Gastrocnemius medialis (tissue), 4 donors: ENCODE data around the gene ZDHHC14. TPM values are rescaled to one million over a fixed set of nuclear protein-coding genes. Genes with fewer than 3 reads are reported as not detected.

Experiments used
- ATAC-seq, 2 donors: fragments of 150-250 bp; one replicate each; pipeline ENCODE4 v1.9.1; 2016
- DNase-seq, 2 donors: peaks; one replicate each; pipeline ENCODE4 v3.0.0-alpha.2; 2019
- H3K27ac ChIP-seq, 4 donors: fragments of 200-600 bp; sonication (generic); 1 replicate in 1 of 4; 2 replicates in 3 of 4; pipeline ENCODE4 v1.5.1; 2016 to 2018; ENCODE audit warnings: mild to moderate bottlenecking in 2 of 4, moderate library complexity in 1 of 4
- H3K27me3 ChIP-seq, 3 donors: fragments of 200-600 bp; sonication (generic) in 2 of 3; 1 replicate in 1 of 3; 2 replicates in 2 of 3; pipeline versions ENCODE4 v1.5.1 to v1.6.0; 2016 to 2019; ENCODE audit warnings: mild to moderate bottlenecking in 1 of 3, moderate library complexity in 1 of 3
- H3K36me3 ChIP-seq, 2 donors: fragments of 200-600 bp; sonication (generic) in 1 of 2; one replicate each; pipeline ENCODE4 v1.5.1; 2017 to 2018
- H3K4me1 ChIP-seq, 2 donors: fragments of 200-600 bp; sonication (generic) in 1 of 2; one replicate each; pipeline ENCODE4 v1.5.1; 2016 to 2017; ENCODE audit warnings: mild to moderate bottlenecking in 2 of 2
- H3K4me3 ChIP-seq, 4 donors: fragments of 200-600 bp; sonication (generic) in 3 of 4; 1 replicate in 1 of 4; 2 replicates in 3 of 4; pipeline ENCODE4 v1.5.1; 2016 to 2019; ENCODE audit warnings: mild to moderate bottlenecking in 2 of 4
- H3K9me3 ChIP-seq, 3 donors: fragments of 200-600 bp; sonication (generic) in 2 of 3; 1 replicate in 1 of 3; 2 replicates in 2 of 3; pipeline ENCODE4 v1.5.1; 2016 to 2019
- POLR2A ChIP-seq, 2 donors: fragments of 450-650 bp; IDR thresholded peaks; one replicate each; pipeline ENCODE4 v1.6.1; 2017; ENCODE audit warnings: antibody characterized with exemption in 2 of 2, mild to moderate bottlenecking in 2 of 2, moderate library complexity in 2 of 2
- in situ Hi-C, 4 donors: fragments of 200-750 bp; cut with MboI; loops; one replicate each; pipeline versions ENCODE4 v1.15.0 to v1.8.0; 2017; ENCODE audit warnings: low sequenced_read_pairs in 4 of 4
- intact Hi-C: fragments of 100-400 bp; cut with DNase I; formaldehyde crosslinking; loops from one replicate; pipeline ENCODE4 v1.15.1; 2023; ENCODE audit warnings: low total_unique reads
- total RNA-seq, 4 donors: library from RNA; depleted of rRNA; stranded (reverse); fragments of >200 nt; gene quantifications; one replicate each; pipeline versions ENCODE4 v1.1.0 to v1.2.3, GENCODE V29; 2016
- TF ChIP-seq, protein P1 (sequence below), 5 experiments: fragments of 450-650 bp in 3 of 5; fragments of 200-600 bp in 2 of 5; sonication (generic) in 2 of 5; IDR thresholded peaks in 4 of 5; conservative IDR thresholded peaks in 1 of 5; 1 replicate in 4 of 5; 2 replicates in 1 of 5; pipeline ENCODE4 v1.5.1; 2016 to 2019; ENCODE audit warnings: antibody characterized with exemption in 5 of 5, mild to moderate bottlenecking in 3 of 5, moderate library complexity in 3 of 5

The ZDHHC14 gene
- total RNA-seq, 4 donors from 2014 or later = 3.7 to 7.7 (median 5.9) TPM

DNA sequence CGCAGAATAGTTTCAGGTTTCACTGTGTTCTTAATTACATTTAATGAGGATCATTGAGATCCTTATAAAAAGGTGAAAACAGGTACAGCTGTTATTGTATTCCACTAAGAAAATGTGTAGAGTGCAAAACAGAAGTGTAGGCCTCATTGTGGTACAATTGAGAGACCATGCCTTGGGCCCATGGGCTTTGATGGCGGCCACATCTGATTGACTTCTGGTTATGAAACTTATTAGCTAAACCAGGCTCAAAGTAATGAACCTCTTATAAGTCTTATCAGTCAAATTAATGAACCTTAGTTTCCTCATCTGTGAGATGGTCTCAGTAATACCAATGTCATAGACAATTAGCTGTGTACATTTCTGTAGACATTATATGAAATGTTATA lies 148.7 kb downstream of the ZDHHC14 start:
- Histone ChIP-seq H3K36me3 (no peaks in the 10 kb centered on the region), H3K27me3 (no peaks in the 10 kb centered on the region), H3K4me3 (no peak overlapping the region), H3K9me3 (no peaks in the 10 kb centered on the region), H3K27ac (peak overlapping the region; percentile 36 to 76 (median 60)), H3K4me1 (peaks cover 21 to 60% of the 10 kb centered on the region in 2 donors)
- intact Hi-C loops = loop anchor here (10.0 kb wide), 1 partner anchor 285 kb away; no protein-coding TSS in a partner anchor
- DNase-seq (no peak), ATAC-seq (no peak)
- no peak for TF ChIP-seq POLR2A (IDR thresholded peaks at IDR 0.05)
- TF ChIP-seq, protein P1, sequence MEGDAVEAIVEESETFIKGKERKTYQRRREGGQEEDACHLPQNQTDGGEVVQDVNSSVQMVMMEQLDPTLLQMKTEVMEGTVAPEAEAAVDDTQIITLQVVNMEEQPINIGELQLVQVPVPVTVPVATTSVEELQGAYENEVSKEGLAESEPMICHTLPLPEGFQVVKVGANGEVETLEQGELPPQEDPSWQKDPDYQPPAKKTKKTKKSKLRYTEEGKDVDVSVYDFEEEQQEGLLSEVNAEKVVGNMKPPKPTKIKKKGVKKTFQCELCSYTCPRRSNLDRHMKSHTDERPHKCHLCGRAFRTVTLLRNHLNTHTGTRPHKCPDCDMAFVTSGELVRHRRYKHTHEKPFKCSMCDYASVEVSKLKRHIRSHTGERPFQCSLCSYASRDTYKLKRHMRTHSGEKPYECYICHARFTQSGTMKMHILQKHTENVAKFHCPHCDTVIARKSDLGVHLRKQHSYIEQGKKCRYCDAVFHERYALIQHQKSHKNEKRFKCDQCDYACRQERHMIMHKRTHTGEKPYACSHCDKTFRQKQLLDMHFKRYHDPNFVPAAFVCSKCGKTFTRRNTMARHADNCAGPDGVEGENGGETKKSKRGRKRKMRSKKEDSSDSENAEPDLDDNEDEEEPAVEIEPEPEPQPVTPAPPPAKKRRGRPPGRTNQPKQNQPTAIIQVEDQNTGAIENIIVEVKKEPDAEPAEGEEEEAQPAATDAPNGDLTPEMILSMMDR (IDR thresholded peaks at IDR 0.05 in 4 of 5, conservative IDR thresholded peaks at IDR 0.05 in 1 of 5) = no peak
- in situ Hi-C loops = no loop called here

GRCh38 chr6:157530126-157530525 lies 149.1 kb downstream of the ZDHHC14 start:
- Histone ChIP-seq H3K27ac (peak overlapping the region; percentile 36 to 76 (median 60)), H3K27me3 (no peaks in the 10 kb centered on the region), H3K9me3 (no peaks in the 10 kb centered on the region), H3K4me1 (peaks cover 24 to 64% of the 10 kb centered on the region in 2 donors), H3K36me3 (no peaks in the 10 kb centered on the region), H3K4me3 (no peak overlapping the region)
- DNase-seq (no peak), ATAC-seq (no peak)
- TF ChIP-seq POLR2A (IDR thresholded peaks at IDR 0.05) = no peak
- TF ChIP-seq, protein P1 (IDR thresholded peaks at IDR 0.05 in 4 of 5, conservative IDR thresholded peaks at IDR 0.05 in 1 of 5) = no peak
- in situ Hi-C loops = no loop called here
- intact Hi-C loops = loop anchor here (10.0 kb wide), 1 partner anchor 285 kb away; no protein-coding TSS in a partner anchor

GRCh38 chr6:157530724-157531168 lies 149.8 kb downstream of the ZDHHC14 start:
- peaks cover 30 to 70% of the 10 kb centered on the region in 2 donors for H3K4me1 ChIP-seq
- in situ Hi-C loops = no loop called here
- intact Hi-C loops = loop anchor here (10.0 kb wide), 1 partner anchor 286 kb away; no protein-coding TSS in a partner anchor

DNA sequence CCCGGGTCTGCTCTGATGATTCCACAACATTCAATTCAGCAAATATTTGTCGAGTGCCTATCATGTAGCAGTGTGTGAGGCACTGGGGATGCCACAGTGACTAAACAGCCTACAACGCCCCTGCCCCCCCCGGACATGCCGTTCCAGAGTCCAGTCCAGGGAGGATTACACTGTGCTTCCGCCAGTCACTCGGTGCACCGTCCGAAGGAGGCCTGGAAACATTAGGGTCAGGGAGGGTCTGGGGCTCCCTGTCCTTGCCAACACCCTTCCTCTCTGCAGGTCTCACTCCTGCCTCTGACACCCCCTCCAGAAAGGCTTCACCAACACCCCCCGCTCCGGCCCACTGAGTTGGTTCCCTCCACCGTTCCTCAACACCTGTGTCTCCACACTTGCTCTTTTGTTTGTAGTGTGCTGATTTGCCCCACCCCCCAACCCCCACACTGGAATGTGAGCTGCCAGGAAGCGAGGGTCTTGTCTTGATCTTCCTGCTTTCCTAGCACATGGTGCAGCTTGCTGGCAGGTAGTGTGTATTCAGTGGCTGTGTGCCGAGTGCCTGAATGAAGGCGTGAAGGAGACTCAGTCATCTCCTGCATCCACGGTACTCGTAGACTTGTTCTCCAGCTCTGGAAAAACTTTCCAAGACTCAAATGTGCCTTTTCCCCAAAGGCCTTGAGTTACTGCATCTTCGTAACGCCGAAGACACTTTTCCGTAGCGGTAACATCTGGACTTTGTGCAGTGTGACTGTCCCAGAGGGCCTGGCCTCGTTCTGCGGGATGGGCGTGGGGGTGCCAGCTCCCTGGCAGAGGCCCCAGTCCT lies 150.4 kb downstream of the ZDHHC14 start:
- in situ Hi-C loops = no loop called here
- intact Hi-C loops = loop anchor here (10.0 kb wide), 1 partner anchor 287 kb away; no protein-coding TSS in a partner anchor
- no peaks in the 10 kb centered on the region for H3K36me3 ChIP-seq
- ATAC-seq (peak; percentile 77 to 78), DNase-seq (peak; percentile 72 to 78)
- H3K27ac ChIP-seq = peak overlapping the region; percentile 36 to 76 (median 64)
- peaks cover 36 to 77% of the 10 kb centered on the region in 2 donors for H3K4me1 ChIP-seq
- H3K27me3 ChIP-seq = no peaks in the 10 kb centered on the region
- H3K4me3 ChIP-seq = no peak overlapping the region
- no peak for TF ChIP-seq POLR2A (IDR thresholded peaks at IDR 0.05)
- TF ChIP-seq, protein P1 (IDR thresholded peaks at IDR 0.05 in 4 of 5, conservative IDR thresholded peaks at IDR 0.05 in 1 of 5) = no peak
- H3K9me3 ChIP-seq = no peaks in the 10 kb centered on the region

More at GRCh38 chr6:157530724-157531168, 149.8 kb downstream of the ZDHHC14 start:
- Histone ChIP-seq H3K9me3 (no peaks in the 10 kb centered on the region), H3K27ac (peak overlapping the region; percentile 36 to 76 (median 64)), H3K36me3 (no peaks in the 10 kb centered on the region), H3K27me3 (no peaks in the 10 kb centered on the region), H3K4me3 (no peak overlapping the region)
- DNase-seq (no peak), ATAC-seq (no peak)
- TF ChIP-seq, protein P1 (IDR thresholded peaks at IDR 0.05 in 4 of 5, conservative IDR thresholded peaks at IDR 0.05 in 1 of 5) = no peak
- no peak for TF ChIP-seq POLR2A (IDR thresholded peaks at IDR 0.05)
